IMR-90 (cell line): ENCODE data around the gene ADCY2. TPM values are rescaled to one million over a fixed set of nuclear protein-coding genes. Genes with fewer than 3 reads are reported as not detected.

Source experiments
- ATAC-seq: fragments of 200-7000 bp; cut with Tn5 transposase; 2 replicates; pipeline ENCODE4 v1.9.1; 2020; ENCODE audit warnings: low read depth, mild to moderate bottlenecking, moderate library complexity
- BruUV-seq: library from RNA; stranded (reverse); fragments of 400-500 nt; replicated peaks from 2 replicates; lab custom pipeline; 2021; lab: Mats Ljungman, UMichigan
- CTCF ChIA-PET: fragments of 300-600 bp; formaldehyde crosslinking; extraction: SDS; loops from one replicate; lab custom pipeline; 2021; ENCODE audit warnings: antibody characterized with exemption; lab: Yijun Ruan, JAX
- POLR2A ChIA-PET: fragments of 300-600 bp; sonication (Branson Sonifier 250); formaldehyde crosslinking; loops from one replicate; lab custom pipeline; 2022; ENCODE audit warnings: antibody characterized with exemption; ENCODE audit not compliant: unreplicated experiment; lab: Charles Lee
- DNase-seq: peaks from one replicate; pipeline ENCODE4 v3.0.0; 2013
- H2AFZ ChIP-seq: replicated peaks from 2 replicates; pipeline ENCODE3; 2013; ENCODE audit warnings: low read length, mild to moderate bottlenecking; ENCODE audit not compliant: poor library complexity
- H2AK5ac ChIP-seq: 2 replicates; pipeline ENCODE4 v1.6.1; 2013; ENCODE audit warnings: low read depth, low read length, inconsistent platforms
- H2AK9ac ChIP-seq: replicated peaks from 2 replicates; pipeline ENCODE3; 2013; ENCODE audit warnings: mild to moderate bottlenecking, low read depth, low read length, moderate library complexity; ENCODE audit not compliant: poor library complexity
- H2BK120ac ChIP-seq: 2 replicates; pipeline ENCODE4 v1.6.1; 2013; ENCODE audit warnings: low read depth, low read length, inconsistent platforms
- H2BK15ac ChIP-seq: 3 replicates; pipeline ENCODE4 v1.6.1; 2013; ENCODE audit warnings: low read depth, low read length, inconsistent platforms
- H2BK20ac ChIP-seq: 2 replicates; pipeline ENCODE4 v1.6.1; 2013; ENCODE audit warnings: low read depth, mild to moderate bottlenecking, inconsistent platforms, low read length, moderate library complexity
- H2BK5ac ChIP-seq: 2 replicates; pipeline ENCODE4 v1.6.1; 2013; ENCODE audit warnings: mild to moderate bottlenecking, low read depth, low read length, inconsistent platforms; ENCODE audit not compliant: poor library complexity, severe bottlenecking
- H3K14ac ChIP-seq: replicated peaks from 2 replicates; pipeline ENCODE4 v1.6.1; 2013; ENCODE audit warnings: low read depth, low read length, inconsistent platforms
- H3K18ac ChIP-seq: 2 replicates; pipeline ENCODE4 v1.6.1; 2013; ENCODE audit warnings: low read depth, low read length, control low read depth
- H3K23ac ChIP-seq: 2 replicates; pipeline ENCODE4 v1.6.1; 2013; ENCODE audit warnings: low read depth, low read length, inconsistent platforms
- H3K27ac ChIP-seq: 2 replicates; pipeline ENCODE4 v1.5.1; 2013; ENCODE audit warnings: mild to moderate bottlenecking, control low read depth, low read length; ENCODE audit not compliant: insufficient read depth
- H3K27me3 ChIP-seq: 2 replicates; pipeline ENCODE4 v1.6.1; 2013; ENCODE audit warnings: low read length; ENCODE audit not compliant: control insufficient read depth, insufficient read depth
- H3K36me3 ChIP-seq: 2 replicates; pipeline ENCODE4 v1.6.1; 2013; ENCODE audit warnings: low read length, mixed read lengths; ENCODE audit not compliant: control insufficient read depth, insufficient read depth
- H3K4ac ChIP-seq: 2 replicates; pipeline ENCODE4 v1.6.1; 2013; ENCODE audit warnings: low read depth, low read length, inconsistent platforms
- H3K4me1 ChIP-seq: 2 replicates; pipeline ENCODE4 v1.6.1; 2013; ENCODE audit warnings: low read length, mixed read lengths; ENCODE audit not compliant: control insufficient read depth, insufficient read depth
- H3K4me2 ChIP-seq: 2 replicates; pipeline ENCODE4 v1.6.1; 2013; ENCODE audit warnings: low read depth, mild to moderate bottlenecking, control low read depth, low read length, moderate library complexity
- H3K4me3 ChIP-seq: 2 replicates; pipeline ENCODE4 v1.5.1; 2013; ENCODE audit warnings: low read depth, mild to moderate bottlenecking, control low read depth, low read length, moderate library complexity; ENCODE audit not compliant: insufficient read depth
- H3K56ac ChIP-seq: 2 replicates; pipeline ENCODE4 v1.6.1; 2013; ENCODE audit warnings: low read length, inconsistent platforms; ENCODE audit not compliant: insufficient read depth; ENCODE audit errors: extremely low read depth
- H3K79me1 ChIP-seq, 2 experiments: 2 replicates each; pipeline ENCODE4 v1.6.1; 2013; ENCODE audit warnings: low read length in 2 of 2, inconsistent platforms in 1 of 2, low read depth in 1 of 2
- H3K9ac ChIP-seq: 2 replicates; pipeline ENCODE4 v1.6.1; 2013; ENCODE audit warnings: low read depth, low read length, control low read depth
- H3K9me1 ChIP-seq: 2 replicates; pipeline ENCODE4 v1.6.1; 2013; ENCODE audit warnings: low read length, inconsistent platforms; ENCODE audit not compliant: insufficient read depth
- H3K9me3 ChIP-seq: 2 replicates; pipeline ENCODE4 v1.6.1; 2013; ENCODE audit warnings: low read length; ENCODE audit not compliant: control insufficient read depth, insufficient read depth
- H4K20me1 ChIP-seq: 2 replicates; pipeline ENCODE4 v1.6.1; 2013; ENCODE audit warnings: low read length, inconsistent platforms; ENCODE audit not compliant: insufficient read depth
- H4K5ac ChIP-seq: 2 replicates; pipeline ENCODE4 v1.6.1; 2013; ENCODE audit warnings: mild to moderate bottlenecking, low read depth, low read length, control low read depth
- H4K8ac ChIP-seq, 2 experiments: 2 replicates each; pipeline ENCODE4 v1.6.1; 2013; ENCODE audit warnings: low read depth in 2 of 2, low read length in 2 of 2, control low read depth in 1 of 2, inconsistent platforms in 1 of 2
- H4K91ac ChIP-seq: 2 replicates; pipeline ENCODE4 v1.6.1; 2013; ENCODE audit warnings: low read depth, low read length, inconsistent platforms; ENCODE audit not compliant: insufficient read depth
- BHLHE40 ChIP-seq: fragments of 150-350 bp; IDR thresholded peaks from 2 replicates; pipeline ENCODE4 v1.6.1; 2016; ENCODE audit warnings: mild to moderate bottlenecking, low read depth, low read length
- CEBPB ChIP-seq: IDR thresholded peaks from 2 replicates; pipeline ENCODE4 v1.6.1; 2012; ENCODE audit warnings: low read depth, low read length, improper control_type of control experiment
- CHD1 ChIP-seq: IDR thresholded peaks from 2 replicates; pipeline ENCODE4 v1.6.1; 2012; ENCODE audit warnings: low read depth, low read length, improper control_type of control experiment
- FOS ChIP-seq: fragments of 150-350 bp; IDR thresholded peaks from 2 replicates; pipeline ENCODE4 v1.6.1; 2016; ENCODE audit warnings: low read depth, low read length
- MAFK ChIP-seq: IDR thresholded peaks from 2 replicates; pipeline ENCODE4 v1.6.1; 2012; ENCODE audit warnings: low read depth, low read length, improper control_type of control experiment
- MAZ ChIP-seq: IDR thresholded peaks from 2 replicates; pipeline ENCODE4 v1.6.1; 2012; ENCODE audit warnings: low read depth, mild to moderate bottlenecking, low read length, improper control_type of control experiment, moderate library complexity, borderline replicate concordance
- MXI1 ChIP-seq: IDR thresholded peaks from 2 replicates; pipeline ENCODE4 v1.6.1; 2012; ENCODE audit warnings: low read depth, mild to moderate bottlenecking, low read length, moderate library complexity, borderline replicate concordance
- NFE2L2 ChIP-seq: fragments of 150-350 bp; IDR thresholded peaks from 2 replicates; pipeline ENCODE4 v1.6.1; 2016; ENCODE audit warnings: low read depth, mild to moderate bottlenecking, low read length
- POLR2A ChIP-seq: IDR thresholded peaks from 2 replicates; pipeline ENCODE4 v1.6.1; 2012; ENCODE audit warnings: mild to moderate bottlenecking, low read depth, low read length
- RAD21 ChIP-seq: IDR thresholded peaks from 2 replicates; pipeline ENCODE4 v1.6.1; 2012; ENCODE audit warnings: low read length, improper control_type of control experiment
- RCOR1 ChIP-seq: IDR thresholded peaks from 2 replicates; pipeline ENCODE4 v1.6.1; 2012; ENCODE audit warnings: mild to moderate bottlenecking, low read length, improper control_type of control experiment; ENCODE audit not compliant: insufficient replicate concordance
- RFX5 ChIP-seq: IDR thresholded peaks from 2 replicates; pipeline ENCODE4 v1.8.0; 2012; ENCODE audit warnings: low read depth, mild to moderate bottlenecking, low read length, moderate library complexity
- SMC3 ChIP-seq: fragments of 150-350 bp; IDR thresholded peaks from 2 replicates; pipeline ENCODE4 v1.6.1; 2016; ENCODE audit warnings: low read depth, mild to moderate bottlenecking, antibody characterized with exemption, low read length, moderate library complexity
- WGBS, 2 experiments: methylation state at CpG; one replicate each; pipeline versions ENCODE4 v1.1.5 to v1.1.7; 2013; ENCODE audit warnings: missing lambda C conversion rate in 2 of 2; ENCODE audit not compliant: insufficient read length in 1 of 2; ENCODE audit errors: extremely low coverage in 2 of 2; 5-methylcytosine and 5-hydroxymethylcytosine counted together
- dilution Hi-C: fragments of 300-500 bp; cut with HindIII; formaldehyde crosslinking; loops from one replicate; pipeline ENCODE4 v1.14.3; 2018; ENCODE audit warnings: low sequenced_read_pairs; ENCODE audit not compliant: unreplicated experiment
- in situ Hi-C: fragments of 300-500 bp; cut with MboI; formaldehyde crosslinking; loops from 3 replicates; pipeline ENCODE4 v1.14.3; 2019; ENCODE audit warnings: low sequenced_read_pairs, inconsistent platforms, mixed read lengths
- intact Hi-C: fragments of 100-400 bp; cut with micrococcal nuclease; formaldehyde crosslinking; loops from 2 replicates; pipeline ENCODE4 v1.10.0; 2022
- polyA plus RNA-seq, 3 experiments: library from polyadenylated mRNA; depleted of rRNA; stranded (reverse); fragments of >200 nt; gene quantifications; 2 replicates each; pipeline ENCODE4 v1.2.3, GENCODE V29; 2012; ENCODE audit warnings: low replicate concordance in 1 of 3
- total RNA-seq: library from RNA; depleted of rRNA; stranded (reverse); fragments of >200 nt; gene quantifications from 2 replicates; pipeline ENCODE4 v1.2.3, GENCODE V29; 2012
- TF ChIP-seq, protein P1 (sequence below): fragments of 150-350 bp; IDR thresholded peaks from 2 replicates; pipeline ENCODE4 v1.6.1; 2016; ENCODE audit warnings: low read depth, mild to moderate bottlenecking, low read length, moderate library complexity, borderline replicate concordance
- TF ChIP-seq, protein P2 (sequence below): fragments of 150-350 bp; IDR thresholded peaks from 2 replicates; pipeline ENCODE4 v1.6.1; 2017; ENCODE audit warnings: mild to moderate bottlenecking, antibody characterized with exemption, low read length, low read depth
- TF ChIP-seq, protein P3 (sequence below): conservative IDR thresholded peaks from 2 replicates; pipeline ENCODE4 v1.5.1; 2012; ENCODE audit warnings: mild to moderate bottlenecking, low read depth, low read length, improper control_type of control experiment

The ADCY2 gene
- total and polyA plus RNA-seq, 2 of the 4 experiments (the other 2 are of a cell fraction): not detected

DNA sequence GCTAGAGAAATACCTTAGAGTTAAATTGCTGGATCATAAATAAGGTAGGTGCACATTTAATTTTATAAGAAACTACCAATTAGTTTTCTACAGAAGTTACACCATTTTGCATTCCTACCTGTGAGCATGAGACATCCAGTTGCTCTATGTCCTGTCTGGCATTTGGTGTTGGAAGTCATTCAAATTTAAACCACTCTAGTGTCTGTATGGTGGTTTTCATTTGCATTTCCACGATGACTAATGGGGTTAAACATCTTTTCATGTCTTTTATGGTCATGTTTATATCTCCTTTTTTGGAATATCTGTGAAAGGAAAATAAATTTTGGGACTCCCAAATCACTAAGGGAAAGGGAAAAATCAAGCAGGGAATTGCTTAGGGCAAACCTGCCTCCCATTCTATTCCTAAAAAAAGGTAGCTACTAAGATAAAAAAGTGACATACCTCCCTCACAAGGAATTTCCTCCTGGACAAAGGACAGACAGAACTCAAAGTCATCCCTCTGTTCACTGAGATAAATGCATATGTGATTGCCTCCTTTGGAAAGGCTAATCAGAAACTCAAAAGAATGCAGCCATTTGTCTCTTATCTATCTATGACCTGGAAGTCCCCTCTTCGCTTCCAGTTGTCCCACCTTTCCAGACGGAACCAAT lies 31.6 kb upstream of the ADCY2 start:
- Histone ChIP-seq H2AK9ac (no peak overlapping the region), H3K4me3 (no peak overlapping the region), H3K27ac (no peak overlapping the region), H3K79me1 (no peaks in the 10 kb centered on the region), H4K8ac (no peak overlapping the region), H3K36me3 (no peaks in the 10 kb centered on the region), H2BK120ac (no peak overlapping the region), H2BK20ac (no peak overlapping the region), H4K20me1 (no peaks in the 10 kb centered on the region), H3K9ac (no peak overlapping the region), H2BK15ac (no peak overlapping the region), H3K4ac (no peak overlapping the region), H4K5ac (no peak overlapping the region), H2BK5ac (no peak overlapping the region), H3K27me3 (no peaks in the 10 kb centered on the region), H2AFZ (no peak overlapping the region), H3K18ac (no peak overlapping the region), H4K91ac (no peak overlapping the region), H3K23ac (no peak overlapping the region), H2AK5ac (no peak overlapping the region), H3K4me1 (no peaks in the 10 kb centered on the region), H3K4me2 (no peak overlapping the region), H3K14ac (no peak overlapping the region), H3K9me3 (peaks cover 19% of the 10 kb centered on the region), H3K9me1 (no peaks in the 10 kb centered on the region), H3K56ac (no peak overlapping the region)
- POLR2A ChIA-PET: no interaction called here
- WGBS, 2 experiments: no CpG with 5 or more reads among the region's 3 CpGs
- ATAC-seq: no peak
- intact Hi-C loops: no loop called here
- dilution Hi-C loops: no loop called here
- no peak for DNase-seq
- CTCF ChIA-PET: no interaction called here
- TF ChIP-seq RCOR1: no peak
- no peak for TF ChIP-seq MXI1
- TF ChIP-seq, protein P1, sequence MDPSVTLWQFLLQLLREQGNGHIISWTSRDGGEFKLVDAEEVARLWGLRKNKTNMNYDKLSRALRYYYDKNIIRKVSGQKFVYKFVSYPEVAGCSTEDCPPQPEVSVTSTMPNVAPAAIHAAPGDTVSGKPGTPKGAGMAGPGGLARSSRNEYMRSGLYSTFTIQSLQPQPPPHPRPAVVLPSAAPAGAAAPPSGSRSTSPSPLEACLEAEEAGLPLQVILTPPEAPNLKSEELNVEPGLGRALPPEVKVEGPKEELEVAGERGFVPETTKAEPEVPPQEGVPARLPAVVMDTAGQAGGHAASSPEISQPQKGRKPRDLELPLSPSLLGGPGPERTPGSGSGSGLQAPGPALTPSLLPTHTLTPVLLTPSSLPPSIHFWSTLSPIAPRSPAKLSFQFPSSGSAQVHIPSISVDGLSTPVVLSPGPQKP: no peak
- TF ChIP-seq, protein P2, sequence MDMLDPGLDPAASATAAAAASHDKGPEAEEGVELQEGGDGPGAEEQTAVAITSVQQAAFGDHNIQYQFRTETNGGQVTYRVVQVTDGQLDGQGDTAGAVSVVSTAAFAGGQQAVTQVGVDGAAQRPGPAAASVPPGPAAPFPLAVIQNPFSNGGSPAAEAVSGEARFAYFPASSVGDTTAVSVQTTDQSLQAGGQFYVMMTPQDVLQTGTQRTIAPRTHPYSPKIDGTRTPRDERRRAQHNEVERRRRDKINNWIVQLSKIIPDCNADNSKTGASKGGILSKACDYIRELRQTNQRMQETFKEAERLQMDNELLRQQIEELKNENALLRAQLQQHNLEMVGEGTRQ: no peak
- TF ChIP-seq CEBPB: no peak
- TF ChIP-seq NFE2L2: no peak
- TF ChIP-seq CHD1: no peak
- TF ChIP-seq FOS: no peak
- no peak for TF ChIP-seq MAFK
- no peak for TF ChIP-seq BHLHE40
- TF ChIP-seq POLR2A: no peak
- no peak for TF ChIP-seq SMC3
- TF ChIP-seq RAD21: no peak
- TF ChIP-seq RFX5: no peak
- no peak for TF ChIP-seq MAZ
- TF ChIP-seq, protein P3, sequence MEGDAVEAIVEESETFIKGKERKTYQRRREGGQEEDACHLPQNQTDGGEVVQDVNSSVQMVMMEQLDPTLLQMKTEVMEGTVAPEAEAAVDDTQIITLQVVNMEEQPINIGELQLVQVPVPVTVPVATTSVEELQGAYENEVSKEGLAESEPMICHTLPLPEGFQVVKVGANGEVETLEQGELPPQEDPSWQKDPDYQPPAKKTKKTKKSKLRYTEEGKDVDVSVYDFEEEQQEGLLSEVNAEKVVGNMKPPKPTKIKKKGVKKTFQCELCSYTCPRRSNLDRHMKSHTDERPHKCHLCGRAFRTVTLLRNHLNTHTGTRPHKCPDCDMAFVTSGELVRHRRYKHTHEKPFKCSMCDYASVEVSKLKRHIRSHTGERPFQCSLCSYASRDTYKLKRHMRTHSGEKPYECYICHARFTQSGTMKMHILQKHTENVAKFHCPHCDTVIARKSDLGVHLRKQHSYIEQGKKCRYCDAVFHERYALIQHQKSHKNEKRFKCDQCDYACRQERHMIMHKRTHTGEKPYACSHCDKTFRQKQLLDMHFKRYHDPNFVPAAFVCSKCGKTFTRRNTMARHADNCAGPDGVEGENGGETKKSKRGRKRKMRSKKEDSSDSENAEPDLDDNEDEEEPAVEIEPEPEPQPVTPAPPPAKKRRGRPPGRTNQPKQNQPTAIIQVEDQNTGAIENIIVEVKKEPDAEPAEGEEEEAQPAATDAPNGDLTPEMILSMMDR: no peak
- no TSS peak for BruUV-seq
- in situ Hi-C loops: no loop called here
